ENCODE data around the gene RANBP17. TPM values are rescaled to one million over a fixed set of nuclear protein-coding genes. Genes with fewer than 3 reads are reported as not detected.

RANBP17 gene
- total RNA-seq, 2 experiments from 2014 or later = not detected

GRCh38 chr5:170903075-170903474 lies 41.3 kb downstream of the RANBP17 start:
- no peak for ATAC-seq (ENCODE audit: poor library complexity)
- Histone ChIP-seq H3K9me3 (ENCODE audit: control insufficient read depth in 1 of 2, insufficient read depth in 1 of 2, low read length in 2 of 2) (peaks cover 0 to 4% of the 10 kb centered on the region in 2 experiments), H3K4me1 (ENCODE audit: insufficient read depth, low read length) (no peaks in the 10 kb centered on the region), H3K36me3 (ENCODE audit: insufficient read depth, low read length) (no peaks in the 10 kb centered on the region), H3K4me3 (ENCODE audit: low read length) (no peak overlapping the region), H3K27me3 (ENCODE audit: control insufficient read depth in 1 of 2, insufficient read depth in 2 of 2, low read length in 2 of 2) (no peaks in the 10 kb centered on the region), H3K27ac (ENCODE audit: low read depth in 1 of 2, low read length in 2 of 2) (no peak overlapping the region)
- Mint-ChIP-seq H3K36me3 (ENCODE audit: low read depth) (no peaks in the 10 kb centered on the region), H3K27ac (no peak overlapping the region), H3K9me3 (peaks cover 16% of the 10 kb centered on the region), H3K4me1 (ENCODE audit: low read depth) (no peaks in the 10 kb centered on the region), H3K27me3 (no peaks in the 10 kb centered on the region), H3K4me3 (no peak overlapping the region)
- CTCF ChIA-PET = interaction anchor here (1.4 kb wide), 1 partner anchor 9 kb away, joined by 4 read pairs; no protein-coding TSS in a partner anchor
- intact Hi-C loops (cut with DNase I, micrococcal nuclease) = no loop called here
- DNase-seq = peak in 1 of 14 experiments; percentile 3
- POLR2A ChIA-PET = no interaction called here
- TF ChIP-seq, protein P1, sequence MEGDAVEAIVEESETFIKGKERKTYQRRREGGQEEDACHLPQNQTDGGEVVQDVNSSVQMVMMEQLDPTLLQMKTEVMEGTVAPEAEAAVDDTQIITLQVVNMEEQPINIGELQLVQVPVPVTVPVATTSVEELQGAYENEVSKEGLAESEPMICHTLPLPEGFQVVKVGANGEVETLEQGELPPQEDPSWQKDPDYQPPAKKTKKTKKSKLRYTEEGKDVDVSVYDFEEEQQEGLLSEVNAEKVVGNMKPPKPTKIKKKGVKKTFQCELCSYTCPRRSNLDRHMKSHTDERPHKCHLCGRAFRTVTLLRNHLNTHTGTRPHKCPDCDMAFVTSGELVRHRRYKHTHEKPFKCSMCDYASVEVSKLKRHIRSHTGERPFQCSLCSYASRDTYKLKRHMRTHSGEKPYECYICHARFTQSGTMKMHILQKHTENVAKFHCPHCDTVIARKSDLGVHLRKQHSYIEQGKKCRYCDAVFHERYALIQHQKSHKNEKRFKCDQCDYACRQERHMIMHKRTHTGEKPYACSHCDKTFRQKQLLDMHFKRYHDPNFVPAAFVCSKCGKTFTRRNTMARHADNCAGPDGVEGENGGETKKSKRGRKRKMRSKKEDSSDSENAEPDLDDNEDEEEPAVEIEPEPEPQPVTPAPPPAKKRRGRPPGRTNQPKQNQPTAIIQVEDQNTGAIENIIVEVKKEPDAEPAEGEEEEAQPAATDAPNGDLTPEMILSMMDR (IDR thresholded peaks at IDR 0.05) = no peak

GRCh38 chr5:170907758-170908157 lies 45.9 kb downstream of the RANBP17 start:
- Mint-ChIP-seq H3K27ac (no peak overlapping the region), H3K36me3 (ENCODE audit: low read depth) (no peaks in the 10 kb centered on the region), H3K9me3 (no peaks in the 10 kb centered on the region), H3K27me3 (no peaks in the 10 kb centered on the region), H3K4me1 (ENCODE audit: low read depth) (no peaks in the 10 kb centered on the region), H3K4me3 (no peak overlapping the region)
- ATAC-seq (ENCODE audit: poor library complexity) (no peak), DNase-seq (no peak)
- Histone ChIP-seq H3K4me3 (ENCODE audit: low read length) (no peak overlapping the region), H3K27me3 (ENCODE audit: control insufficient read depth in 1 of 2, insufficient read depth in 2 of 2, low read length in 2 of 2) (no peaks in the 10 kb centered on the region), H3K27ac (ENCODE audit: low read depth in 1 of 2, low read length in 2 of 2) (no peak overlapping the region), H3K4me1 (ENCODE audit: insufficient read depth, low read length) (no peaks in the 10 kb centered on the region), H3K9me3 (ENCODE audit: control insufficient read depth in 1 of 2, insufficient read depth in 1 of 2, low read length in 2 of 2) (peaks cover 0 to 4% of the 10 kb centered on the region in 2 experiments), H3K36me3 (ENCODE audit: insufficient read depth, low read length) (no peaks in the 10 kb centered on the region)
- ChIA-PET POLR2A (no interaction called here), CTCF (no interaction called here)
- TF ChIP-seq, protein P1 (IDR thresholded peaks at IDR 0.05) = no peak
- intact Hi-C loops (cut with DNase I, micrococcal nuclease) = no loop called here

DNA sequence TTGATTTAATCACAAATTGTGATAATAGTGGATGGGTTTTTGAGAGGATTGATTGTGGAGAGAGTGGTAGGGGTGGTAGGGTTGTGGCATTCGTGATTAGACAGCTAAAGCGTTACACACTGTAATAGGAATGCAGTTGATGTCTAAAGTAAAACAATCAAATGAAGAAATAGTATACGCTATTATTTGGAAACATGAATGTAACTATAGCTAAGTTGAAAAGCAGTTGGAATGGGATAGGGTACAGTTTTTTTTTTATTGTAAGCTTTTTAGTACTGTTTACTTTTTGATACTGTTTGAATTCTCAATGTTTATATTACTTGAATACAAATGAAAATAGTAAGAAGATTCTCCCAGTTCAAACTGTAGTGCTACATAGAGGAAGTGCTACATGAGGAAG lies 51.8 kb downstream of the RANBP17 start:
- Histone ChIP-seq H3K27me3 (ENCODE audit: control insufficient read depth in 1 of 2, insufficient read depth in 2 of 2, low read length in 2 of 2) (no peaks in the 10 kb centered on the region), H3K9me3 (ENCODE audit: control insufficient read depth in 1 of 2, insufficient read depth in 1 of 2, low read length in 2 of 2) (no peaks in the 10 kb centered on the region), H3K27ac (ENCODE audit: low read depth in 1 of 2, low read length in 2 of 2) (no peak overlapping the region), H3K4me3 (ENCODE audit: low read length) (no peak overlapping the region), H3K4me1 (ENCODE audit: insufficient read depth, low read length) (no peaks in the 10 kb centered on the region), H3K36me3 (ENCODE audit: insufficient read depth, low read length) (no peaks in the 10 kb centered on the region)
- H3K27me3 Mint-ChIP-seq = no peaks in the 10 kb centered on the region
- intact Hi-C loops (cut with DNase I, micrococcal nuclease) = no loop called here
- no peaks in the 10 kb centered on the region for H3K36me3 Mint-ChIP-seq (ENCODE audit: low read depth)
- ATAC-seq (ENCODE audit: poor library complexity) (no peak), DNase-seq (no peak)
- CTCF ChIA-PET = no interaction called here
- H3K4me3 Mint-ChIP-seq = no peak overlapping the region
- POLR2A ChIA-PET = no interaction called here
- no peak overlapping the region for H3K27ac Mint-ChIP-seq
- H3K9me3 Mint-ChIP-seq = no peaks in the 10 kb centered on the region
- H3K4me1 Mint-ChIP-seq (ENCODE audit: low read depth) = no peaks in the 10 kb centered on the region
- TF ChIP-seq, protein P1 (IDR thresholded peaks at IDR 0.05) = no peak

Measured in CD4-positive, alpha-beta T cell (primary cell).